OCI-LY7 (cell line): ENCODE measurements around the gene DHFR2. TPM values are rescaled to one million over a fixed set of nuclear protein-coding genes. Genes with fewer than 3 reads are reported as not detected.

Experiments
- BruUV-seq: library from RNA; stranded (reverse); fragments of 400-500 nt; replicated peaks from 2 replicates; lab custom pipeline; 2021; lab: Mats Ljungman, UMichigan
- CTCF ChIA-PET: fragments of 300-600 bp; sonication (Branson Sonifier 250); formaldehyde crosslinking; loops from one replicate; lab custom pipeline; 2022; ENCODE audit warnings: antibody characterized with exemption; ENCODE audit not compliant: unreplicated experiment; lab: Charles Lee
- POLR2A ChIA-PET: fragments of 300-600 bp; sonication (Branson Sonifier 250); formaldehyde crosslinking; loops from one replicate; lab custom pipeline; 2022; ENCODE audit warnings: antibody characterized with exemption; lab: Charles Lee
- DNase-seq: peaks from one replicate; pipeline ENCODE4 v3.0.0-alpha.2; 2015; ENCODE audit warnings: low spot score
- H2AFZ ChIP-seq: fragments of 200-600 bp; sonication (generic), shearing (Covaris generic); 2 replicates; pipeline ENCODE4 v1.6.1; 2014; ENCODE audit warnings: mild to moderate bottlenecking, antibody characterized with exemption, low read length, moderate library complexity
- H3K27ac ChIP-seq: fragments of 200-600 bp; sonication (generic); 2 replicates; pipeline ENCODE4 v1.5.1; 2014; ENCODE audit warnings: mixed run types, low read depth, mild to moderate bottlenecking, moderate library complexity, low read length, inconsistent platforms; ENCODE audit not compliant: poor library complexity, severe bottlenecking
- H3K36me3 ChIP-seq: fragments of 200-600 bp; sonication (generic); 2 replicates; pipeline ENCODE4 v1.6.1; 2014; ENCODE audit warnings: mild to moderate bottlenecking, antibody characterized with exemption, low read length, moderate library complexity, mixed read lengths; ENCODE audit not compliant: insufficient read depth
- H3K4me1 ChIP-seq: fragments of 200-600 bp; sonication (generic); 2 replicates; pipeline ENCODE4 v1.5.1; 2014; ENCODE audit warnings: mild to moderate bottlenecking, low read length; ENCODE audit not compliant: insufficient read depth, poor library complexity, severe bottlenecking
- H3K4me2 ChIP-seq: fragments of 200-600 bp; sonication (generic); 2 replicates; pipeline ENCODE4 v1.6.1; 2014; ENCODE audit warnings: mild to moderate bottlenecking, low read length
- H3K4me3 ChIP-seq: fragments of 200-600 bp; sonication (generic); 2 replicates; pipeline ENCODE4 v1.5.1; 2014; ENCODE audit warnings: mild to moderate bottlenecking, low read depth, low read length; ENCODE audit not compliant: poor library complexity, severe bottlenecking
- H3K79me2 ChIP-seq: fragments of 200-600 bp; sonication (generic); 2 replicates; pipeline ENCODE4 v1.6.1; 2016; ENCODE audit warnings: low read depth, mild to moderate bottlenecking, low read length, moderate library complexity, mixed read lengths; ENCODE audit not compliant: insufficient read depth
- H3K9me2 ChIP-seq: fragments of 200-600 bp; sonication (generic); 2 replicates; pipeline ENCODE4 v1.6.1; 2016; ENCODE audit warnings: mild to moderate bottlenecking, low read length, mixed read lengths; ENCODE audit not compliant: insufficient read depth
- H3K9me3 ChIP-seq: fragments of 200-600 bp; sonication (generic); 2 replicates; pipeline ENCODE4 v1.6.1; 2014; ENCODE audit warnings: mild to moderate bottlenecking, mixed run types, low read length, mixed read lengths
- H4K20me1 ChIP-seq: fragments of 200-600 bp; sonication (generic); 2 replicates; pipeline ENCODE4 v1.6.1; 2014; ENCODE audit warnings: mild to moderate bottlenecking, antibody characterized with exemption, low read length, moderate library complexity, mixed read lengths; ENCODE audit not compliant: insufficient read depth
- EZH2phosphoT487 ChIP-seq: fragments of 200-600 bp; sonication (generic); IDR thresholded peaks from 2 replicates; pipeline ENCODE4 v1.6.1; 2018; ENCODE audit warnings: low read depth, borderline replicate concordance, mild to moderate bottlenecking, mixed run types, antibody characterized with exemption, low read length, moderate library complexity, mixed read lengths
- intact Hi-C: fragments of 100-400 bp; cut with micrococcal nuclease; formaldehyde crosslinking; loops from one replicate; pipeline ENCODE4 v1.10.0; 2022; ENCODE audit not compliant: unreplicated experiment
- total RNA-seq, 2 experiments: library from RNA; depleted of rRNA in 1 of 2; stranded (reverse); fragments of >200 nt in 1 of 2; shearing (Covaris generic) in 1 of 2; gene quantifications; 2 replicates each; pipeline ENCODE4 v1.2.3, GENCODE V29; 2014 to 2022
- TF ChIP-seq, protein P1 (sequence below): fragments of 200-600 bp; sonication (generic); conservative IDR thresholded peaks from 2 replicates; pipeline ENCODE4 v1.5.1; 2014; ENCODE audit warnings: mild to moderate bottlenecking, antibody characterized with exemption, low read length, moderate library complexity, mixed read lengths

The DHFR2 gene
- total RNA-seq, 2 experiments from 2014 or later, result 4.5 to 5.7 TPM

- intact Hi-C loops, result loop anchor here (10.0 kb wide), 1 partner anchor 65 kb away; no protein-coding TSS in a partner anchor
- no TSS peak for BruUV-seq
- H3K4me3 ChIP-seq, result no peak overlapping the region
- TF ChIP-seq, protein P1, sequence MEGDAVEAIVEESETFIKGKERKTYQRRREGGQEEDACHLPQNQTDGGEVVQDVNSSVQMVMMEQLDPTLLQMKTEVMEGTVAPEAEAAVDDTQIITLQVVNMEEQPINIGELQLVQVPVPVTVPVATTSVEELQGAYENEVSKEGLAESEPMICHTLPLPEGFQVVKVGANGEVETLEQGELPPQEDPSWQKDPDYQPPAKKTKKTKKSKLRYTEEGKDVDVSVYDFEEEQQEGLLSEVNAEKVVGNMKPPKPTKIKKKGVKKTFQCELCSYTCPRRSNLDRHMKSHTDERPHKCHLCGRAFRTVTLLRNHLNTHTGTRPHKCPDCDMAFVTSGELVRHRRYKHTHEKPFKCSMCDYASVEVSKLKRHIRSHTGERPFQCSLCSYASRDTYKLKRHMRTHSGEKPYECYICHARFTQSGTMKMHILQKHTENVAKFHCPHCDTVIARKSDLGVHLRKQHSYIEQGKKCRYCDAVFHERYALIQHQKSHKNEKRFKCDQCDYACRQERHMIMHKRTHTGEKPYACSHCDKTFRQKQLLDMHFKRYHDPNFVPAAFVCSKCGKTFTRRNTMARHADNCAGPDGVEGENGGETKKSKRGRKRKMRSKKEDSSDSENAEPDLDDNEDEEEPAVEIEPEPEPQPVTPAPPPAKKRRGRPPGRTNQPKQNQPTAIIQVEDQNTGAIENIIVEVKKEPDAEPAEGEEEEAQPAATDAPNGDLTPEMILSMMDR, result no peak
- TF ChIP-seq EZH2phosphoT487, result no peak
- DNase-seq, result no peak
- POLR2A ChIA-PET, result interaction anchor here (2.2 kb wide), 1 partner anchor 53 kb away, joined by 7 read pairs; the partner anchor contains the start of genes DHFR2 and NSUN3
- no peaks in the 10 kb centered on the region for H3K4me1 ChIP-seq
- H3K36me3 ChIP-seq, result no peaks in the 10 kb centered on the region; the same call in 1 of the 2 replicates
- H3K9me3 ChIP-seq, result no peaks in the 10 kb centered on the region
- no peaks in the 10 kb centered on the region for H3K79me2 ChIP-seq
- H3K4me2 ChIP-seq, result no peak overlapping the region
- no peak overlapping the region for H2AFZ ChIP-seq
- no peak overlapping the region for H3K27ac ChIP-seq
- CTCF ChIA-PET, result no interaction called here
- H3K9me2 ChIP-seq, result no peaks in the 10 kb centered on the region
- H4K20me1 ChIP-seq, result no peaks in the 10 kb centered on the region
Observed at GRCh38 chr3:94009608-94010007, 53.1 kb downstream of the DHFR2 start.

DNA sequence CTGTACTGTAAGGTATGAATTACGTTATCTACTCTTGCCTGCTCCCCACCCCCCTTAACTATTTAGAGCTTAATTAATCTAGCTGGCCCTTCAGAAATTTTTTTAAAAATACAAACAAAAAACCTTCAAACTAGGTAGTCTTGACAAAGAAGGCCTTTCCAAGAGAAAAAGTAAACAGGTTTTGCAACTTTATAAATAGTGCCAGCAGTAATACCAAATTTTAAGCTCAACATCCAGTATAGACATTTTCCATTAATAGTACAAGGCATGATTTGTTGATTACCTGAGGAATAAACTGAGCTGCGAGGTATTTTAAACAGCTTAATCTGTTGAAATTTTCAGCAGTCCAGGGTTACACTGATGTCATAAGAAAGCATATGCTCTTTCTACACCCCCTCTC lies 54.5 kb downstream of the DHFR2 start:
- Histone ChIP-seq H3K4me1 (no peaks in the 10 kb centered on the region), H3K4me2 (no peak overlapping the region), H3K79me2 (no peaks in the 10 kb centered on the region), H2AFZ (no peak overlapping the region), H3K9me2 (no peaks in the 10 kb centered on the region), H4K20me1 (no peaks in the 10 kb centered on the region), H3K9me3 (no peaks in the 10 kb centered on the region), H3K27ac (no peak overlapping the region), H3K36me3 (no peaks in the 10 kb centered on the region; the same call in 1 of the 2 replicates), H3K4me3 (no peak overlapping the region)
- intact Hi-C loops, result loop anchor here (10.0 kb wide), 1 partner anchor 63 kb away; no protein-coding TSS in a partner anchor
- no peak for DNase-seq
- ChIA-PET CTCF (no interaction called here), POLR2A (interaction anchor here (0.6 to 1.0 kb wide), 5 partner anchors 9 to 109 kb away, joined by 3 to 4 read pairs (median 3); no protein-coding TSS in a partner anchor)
- BruUV-seq, result no TSS peak
- TF ChIP-seq, protein P1, result no peak
- no peak for TF ChIP-seq EZH2phosphoT487

Other genes with a start within 250 kb of the DHFR2 start
- gene PROS1, start 89.0 kb downstream of the DHFR2 start, total RNA-seq (2014; rRNA removed; shearing (Covaris generic)), result 0.09 TPM in 1 of 2 replicates, not detected in the other
- not detected in 2 replicates for gene PROS1, start 89.0 kb downstream of the DHFR2 start, total RNA-seq (2022)
- gene ARL13B, start 82.8 kb downstream of the DHFR2 start, total RNA-seq (2014; rRNA removed; shearing (Covaris generic)), result 5.4 and 5.9 TPM in 2 replicates
- gene ARL13B, start 82.8 kb downstream of the DHFR2 start, total RNA-seq (2022), result 11.3 and 12.0 TPM in 2 replicates
- not detected in 2 replicates for gene STX19, start 34.3 kb downstream of the DHFR2 start, total RNA-seq (2014; rRNA removed; shearing (Covaris generic))
- gene STX19, start 34.3 kb downstream of the DHFR2 start, total RNA-seq (2022), result not detected in 2 replicates
- gene NSUN3, start 145 bp upstream of the DHFR2 start, total RNA-seq (2014; rRNA removed; shearing (Covaris generic)), result 10.4 and 16.4 TPM in 2 replicates
- 13.5 and 17.7 TPM in 2 replicates for gene NSUN3, start 145 bp upstream of the DHFR2 start, total RNA-seq (2022)